Measurements from ENCODE around the gene MSI2. TPM values are rescaled to one million over a fixed set of nuclear protein-coding genes. Genes with fewer than 3 reads are reported as not detected.

The MSI2 gene
- total and polyA plus RNA-seq, 2 donors (not counting 3 experiments of a cell fraction or from before 2014, with no cell fraction given), result 20.9 to 59.3 TPM

- POLR2A ChIA-PET, result no interaction called here
- dilution Hi-C loops (cut with MboI; ENCODE audit: extremely low pct_ligation_motif_present, low sequenced_read_pairs), result no loop called here
These were observed 292.4 kb downstream of the MSI2 start for GRCh38 chr17:57548421-57549410.

More at GRCh38 chr17:57548421-57549410, 292.4 kb downstream of the MSI2 start:
- FAIRE-seq, result peak; percentile 84
- Histone ChIP-seq H2AFZ (ENCODE audit: low read depth, low read length) (no peak overlapping the region), H3K9ac (replicated peaks; ENCODE audit: extremely low read depth, insufficient read depth, low read length) (no peak overlapping the region), H3K36me3 (ENCODE audit: control insufficient read depth in 2 of 2, extremely low read depth in 1 of 2, insufficient read depth in 2 of 2, low read length in 2 of 2) (no peaks in the 10 kb centered on the region), H3K9me3 (replicated peaks; ENCODE audit: control insufficient read depth, insufficient read depth, low read length) (no peaks in the 10 kb centered on the region), H3K79me2 (ENCODE audit: control insufficient read depth, insufficient read depth, low read length) (no peaks in the 10 kb centered on the region), H4K20me1 (replicated peaks; ENCODE audit: control insufficient read depth, extremely low read depth, insufficient read depth, low read length) (no peaks in the 10 kb centered on the region), H3K4me2 (ENCODE audit: insufficient read depth, low read length) (no peak overlapping the region), H3K4me3 (replicated peaks in 1 of 3; ENCODE audit: insufficient read depth in 1 of 3, low read depth in 1 of 3, low read length in 3 of 3) (no peak overlapping the region), H3K27ac (ENCODE audit: insufficient read depth, low read depth, low read length) (no peak overlapping the region), H3K9me1 (replicated peaks; ENCODE audit: control insufficient read depth, extremely low read depth, insufficient read depth, low read length) (no peaks in the 10 kb centered on the region), H3K27me3 (ENCODE audit: control insufficient read depth in 2 of 2, insufficient read depth in 2 of 2, low read length in 2 of 2) (no peaks in the 10 kb centered on the region), H3K4me1 (ENCODE audit: control insufficient read depth, extremely low read depth, insufficient read depth, low read length) (peaks cover 3% of the 10 kb centered on the region)
- TF ChIP-seq EZH2 (IDR thresholded peaks at IDR 0.05; ENCODE audit: borderline replicate concordance, low read depth, low read length, severe bottlenecking), result no peak
- TF ChIP-seq MYC (IDR thresholded peaks at IDR 0.05; ENCODE audit: low read depth, low read length), result no peak
- no peak for TF ChIP-seq CTCF (IDR thresholded peaks at IDR 0.05; ENCODE audit: extremely low read depth in 1 of 2, insufficient read depth in 1 of 2, low read depth in 1 of 2, low read length in 2 of 2)
- TF ChIP-seq POLR2AphosphoS5 (IDR thresholded peaks at IDR 0.05; ENCODE audit: insufficient read depth, low read depth, low read length), result no peak
- no peak for TF ChIP-seq JUN (IDR thresholded peaks at IDR 0.05; ENCODE audit: borderline replicate concordance, insufficient read depth, insufficient read length, low read depth)
- TF ChIP-seq POLR2A (IDR thresholded peaks at IDR 0.05; ENCODE audit: low read depth, low read length), result no peak
- no peak for TF ChIP-seq GATA2 (IDR thresholded peaks at IDR 0.05; ENCODE audit: insufficient read depth, insufficient read length, low read depth, low read length)
- TF ChIP-seq FOS (IDR thresholded peaks at IDR 0.05; ENCODE audit: borderline replicate concordance, insufficient read depth, low read length), result no peak
- TF ChIP-seq MAX (IDR thresholded peaks at IDR 0.05; ENCODE audit: insufficient read depth, insufficient read length), result no peak
- DNase-seq (ENCODE audit: low read depth, low spot score), result peak; percentile 39
- CTCF ChIA-PET, result interaction anchor here (0.6 to 3.0 kb wide), 5 partner anchors 11 to 306 kb away, joined by 3 to 12 read pairs (median 4); no protein-coding TSS in a partner anchor
- intact Hi-C loops (cut with micrococcal nuclease), result no loop called here
- BruUV-seq (replicated peaks), result no TSS peak

Measured in endothelial cell of umbilical vein (primary cell).